Measurements from ENCODE around the gene EZH1.
"Not testable (repeated sequence)": the region's sequence is repeated elsewhere in the genome, so short reads cannot be mapped to it uniquely, and the experiment has no call there.

Gene EZH1

GRCh38 chr17:42680331-42680808 is 64.5 kb downstream of the EZH1 start:
- DNase-seq = no peak

GRCh38 chr17:42679492-42680330 is 65.1 kb downstream of the EZH1 start:
- DNase-seq = peak; percentile 40 to 71

GRCh38 chr17:42678951-42679491 is 65.8 kb downstream of the EZH1 start:
- peak in 1 of 2 experiments; percentile 16 for DNase-seq

GRCh38 chr17:42677921-42678781 is 66.7 kb downstream of the EZH1 start:
- peak; percentile 68 to 84 for DNase-seq

GRCh38 chr17:42677012-42677857 is 67.6 kb downstream of the EZH1 start:
- peak; percentile 99 for DNase-seq

GRCh38 chr17:42676424-42677011 is 68.3 kb downstream of the EZH1 start, which contains the start of gene PLEKHH3:
PLEKHH3 (minus strand) TSS chr17:42676994; CDS start chr17:42676563, 431 bp downstream.
- DNase-seq = no peak

GRCh38 chr17:42675965-42676423 is 68.8 kb downstream of the EZH1 start:
- DNase-seq = no peak

DNA sequence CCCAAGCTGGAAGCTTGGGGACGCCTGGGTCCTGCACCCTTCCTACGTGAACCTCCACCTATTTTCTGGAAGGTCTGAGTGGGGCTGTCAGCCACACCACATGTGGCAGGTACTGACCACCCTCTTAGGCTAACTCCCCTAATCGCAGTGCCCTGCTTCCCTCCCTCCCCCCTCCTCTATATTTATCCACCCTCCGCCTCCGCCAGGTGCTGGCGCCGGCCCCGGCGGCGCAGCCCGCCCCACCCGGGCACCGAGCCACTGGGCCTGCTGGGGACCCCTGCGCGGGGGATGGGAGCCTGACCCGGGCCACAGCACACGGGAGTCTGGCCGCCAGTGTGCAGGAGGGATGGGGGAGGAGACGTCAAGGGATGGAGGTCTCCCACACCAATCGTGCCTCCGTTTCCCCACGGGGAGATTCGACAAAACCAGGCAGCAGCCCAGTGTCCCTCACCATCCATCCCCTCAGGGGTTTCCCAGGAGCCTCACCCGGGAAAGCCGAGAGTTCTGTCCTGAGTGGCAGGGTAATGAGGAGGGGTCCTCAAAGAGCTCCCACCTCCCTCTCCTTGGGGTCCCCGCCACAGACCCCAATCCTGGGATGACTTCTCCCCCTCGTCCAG is 69.4 kb downstream of the EZH1 start:
- DNase-seq = no peak

GRCh38 chr17:42674755-42675347 is 70.0 kb downstream of the EZH1 start:
- DNase-seq = no peak

GRCh38 chr17:42673885-42674754 is 70.7 kb downstream of the EZH1 start:
- DNase-seq = peak; percentile 32 to 55

GRCh38 chr17:42673266-42673884 is 71.5 kb downstream of the EZH1 start:
- DNase-seq = no peak

- no peak for DNase-seq
Measured at GRCh38 chr17:42672038-42672437, 72.8 kb downstream of the EZH1 start.

DNA sequence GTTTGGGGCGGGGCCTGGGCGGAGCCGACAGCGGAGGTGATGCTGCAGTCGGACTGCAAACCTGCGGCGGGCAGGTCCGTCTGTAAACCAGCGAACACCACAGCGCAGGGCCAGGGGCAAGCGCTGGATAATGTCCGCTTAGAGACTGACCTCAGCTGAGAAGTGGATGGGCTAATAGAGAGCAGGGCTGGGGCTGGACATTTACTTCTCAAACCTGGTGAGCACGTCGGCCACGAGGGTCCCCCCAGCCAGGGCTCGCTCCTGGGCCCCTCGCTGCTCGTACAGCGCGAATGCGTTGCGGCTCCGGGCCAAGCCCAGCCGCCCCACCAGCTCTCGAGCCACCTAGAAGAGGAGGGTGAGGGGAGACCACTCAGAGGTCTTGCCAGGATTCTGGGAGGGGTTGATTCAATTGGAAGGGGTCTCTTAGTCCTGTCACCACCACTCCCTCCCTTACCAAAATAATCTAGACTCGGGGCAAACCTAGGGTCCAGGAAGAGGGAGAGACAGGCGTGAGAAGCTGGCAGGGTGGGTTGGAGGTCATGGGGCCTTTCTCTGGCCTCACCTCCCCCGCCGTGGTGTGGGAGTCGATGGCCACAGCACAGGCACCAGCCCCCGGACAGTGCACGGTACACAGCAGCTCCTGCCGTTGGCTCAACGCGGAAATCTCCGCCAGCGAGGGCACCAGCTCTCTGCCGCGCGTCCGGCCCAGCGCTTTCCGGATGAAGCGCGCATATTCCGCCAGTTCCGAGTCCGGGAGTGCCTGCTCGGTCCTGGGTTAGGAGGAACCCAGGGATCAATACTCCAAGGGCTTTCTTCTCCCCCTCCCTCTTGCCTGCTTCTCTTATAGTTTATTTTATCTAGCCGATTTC is 73.8 kb downstream of the EZH1 start:
- DNase-seq = no peak

- no peak for DNase-seq
Measured at GRCh38 chr17:42669977-42670788, 74.7 kb downstream of the EZH1 start.

- no peak for DNase-seq
Measured at GRCh38 chr17:42669705-42669976, 75.2 kb downstream of the EZH1 start.

DNA sequence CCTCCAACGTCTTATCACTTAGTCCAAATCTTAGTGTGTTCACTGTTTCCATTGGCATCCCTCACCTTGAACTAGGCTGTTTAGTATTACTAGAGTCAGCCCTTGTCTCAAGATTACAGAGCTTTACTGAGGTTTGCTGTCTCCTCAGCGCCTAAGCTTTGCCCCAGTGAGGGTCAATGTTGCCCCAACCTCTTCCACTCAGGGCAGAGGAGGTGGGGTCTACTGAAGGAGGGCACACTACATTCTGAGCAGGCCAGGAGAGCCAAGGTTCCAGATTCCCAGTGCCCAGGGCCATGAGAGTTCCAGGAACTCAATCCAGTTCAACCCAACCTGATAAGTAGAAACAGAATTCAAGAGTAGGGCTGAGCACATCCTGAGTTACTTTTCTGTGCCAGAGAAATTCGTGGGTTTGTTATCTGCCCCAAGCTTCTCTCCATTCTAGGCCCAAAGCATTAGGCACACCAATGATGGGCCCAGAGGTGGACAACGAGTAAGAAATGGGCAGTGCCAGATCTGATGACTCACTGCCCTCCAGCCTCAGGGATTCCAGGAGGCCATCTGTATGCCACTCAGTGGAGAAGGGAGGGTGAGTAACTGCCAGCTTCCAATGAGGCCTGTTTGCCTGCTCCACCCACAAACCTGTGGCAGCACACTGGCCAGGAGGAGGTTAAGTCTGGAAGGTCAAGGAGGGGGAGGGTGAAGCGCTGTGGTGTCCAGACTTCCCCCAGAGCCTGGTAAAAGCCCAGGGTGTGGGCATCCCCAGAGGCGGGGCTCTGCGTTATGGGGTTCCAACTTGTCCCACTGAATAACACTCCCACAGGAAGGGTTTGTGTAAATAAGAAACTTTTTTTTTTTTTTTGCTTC is 77.5 kb downstream of the EZH1 start:
- DNase-seq = no peak

DNA sequence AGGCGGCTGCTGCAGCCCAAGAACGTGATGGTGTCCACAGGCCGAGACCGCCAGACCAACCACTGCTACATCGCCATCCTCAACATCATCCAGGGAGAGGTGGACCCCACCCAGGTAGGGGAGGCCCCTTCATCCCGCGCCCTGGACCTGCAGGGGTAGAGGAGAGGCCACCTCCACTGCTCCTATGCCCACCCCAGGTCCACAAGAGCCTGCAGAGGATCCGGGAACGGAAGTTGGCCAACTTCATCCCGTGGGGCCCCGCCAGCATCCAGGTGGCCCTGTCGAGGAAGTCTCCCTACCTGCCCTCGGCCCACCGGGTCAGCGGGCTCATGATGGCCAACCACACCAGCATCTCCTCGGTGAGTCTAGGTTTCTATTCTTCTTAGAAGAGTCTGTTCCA is 78.7 kb downstream of the EZH1 start:
- not testable (repeated sequence) for DNase-seq

All from Kasumi-1 (cell line).